Tibial nerve (tissue), 4 donors: Measurements from ENCODE around the gene ATP1A4. TPM values are rescaled to one million over a fixed set of nuclear protein-coding genes. Genes with fewer than 3 reads are reported as not detected.

Source experiments
- DNase-seq, 2 donors: peaks; one replicate each; pipeline ENCODE4 v3.0.0-alpha.2; 2019; ENCODE audit warnings: low spot score in 2 of 2
- H3K27ac ChIP-seq, 4 donors: fragments of 200-600 bp; sonication (generic) in 3 of 4; one replicate each; pipeline ENCODE4 v1.5.1; 2017 to 2019; ENCODE audit warnings: mild to moderate bottlenecking in 1 of 4
- H3K27me3 ChIP-seq, 2 donors: fragments of 200-600 bp; sonication (generic) in 1 of 2; one replicate each; pipeline versions ENCODE4 v1.5.1 to v1.6.0; 2017 to 2019
- H3K36me3 ChIP-seq, 3 donors: fragments of 200-600 bp; sonication (generic); one replicate each; pipeline ENCODE4 v1.5.1; 2018 to 2019
- H3K4me1 ChIP-seq, 4 donors: fragments of 200-600 bp; sonication (generic) in 3 of 4; one replicate each; pipeline ENCODE4 v1.5.1; 2017 to 2019
- H3K4me3 ChIP-seq, 4 donors: fragments of 200-600 bp; sonication (generic) in 3 of 4; one replicate each; pipeline ENCODE4 v1.5.1; 2017 to 2019; ENCODE audit warnings: mild to moderate bottlenecking in 1 of 4, moderate library complexity in 1 of 4
- H3K9me3 ChIP-seq, 4 donors: fragments of 200-600 bp; sonication (generic) in 3 of 4; one replicate each; pipeline ENCODE4 v1.5.1; 2017 to 2019
- EP300 ChIP-seq, 2 donors: sonication (generic); formaldehyde crosslinking; IDR thresholded peaks; one replicate each; pipeline ENCODE4 v1.6.1; 2017; ENCODE audit warnings: antibody characterized with exemption in 2 of 2, mild to moderate bottlenecking in 1 of 2
- POLR2A ChIP-seq, 2 donors: fragments of 450-650 bp; IDR thresholded peaks; one replicate each; pipeline ENCODE4 v1.6.1; 2017; ENCODE audit warnings: antibody characterized with exemption in 2 of 2, mild to moderate bottlenecking in 2 of 2, moderate library complexity in 2 of 2
- WGBS, 2 donors: methylation state at CpG; one replicate each; pipeline ENCODE4 v1.1.5; 2018; 5-methylcytosine and 5-hydroxymethylcytosine counted together
- total RNA-seq, 4 donors: library from RNA; depleted of rRNA; stranded (reverse); fragments of >200 nt; gene quantifications; one replicate each; pipeline ENCODE4 v1.1.0, GENCODE V29; 2016
- TF ChIP-seq, protein P1 (sequence below), 5 experiments: fragments of 200-600 bp in 3 of 5; fragments of 450-650 bp in 2 of 5; sonication (generic) in 3 of 5; IDR thresholded peaks; one replicate each; pipeline ENCODE4 v1.5.1; 2016 to 2019; ENCODE audit warnings: antibody characterized with exemption in 5 of 5, mild to moderate bottlenecking in 3 of 5, moderate library complexity in 2 of 5

Gene ATP1A4
- total RNA-seq, 4 donors from 2014 or later, result 0.90 to 5.0 (median 2.1) TPM

DNA sequence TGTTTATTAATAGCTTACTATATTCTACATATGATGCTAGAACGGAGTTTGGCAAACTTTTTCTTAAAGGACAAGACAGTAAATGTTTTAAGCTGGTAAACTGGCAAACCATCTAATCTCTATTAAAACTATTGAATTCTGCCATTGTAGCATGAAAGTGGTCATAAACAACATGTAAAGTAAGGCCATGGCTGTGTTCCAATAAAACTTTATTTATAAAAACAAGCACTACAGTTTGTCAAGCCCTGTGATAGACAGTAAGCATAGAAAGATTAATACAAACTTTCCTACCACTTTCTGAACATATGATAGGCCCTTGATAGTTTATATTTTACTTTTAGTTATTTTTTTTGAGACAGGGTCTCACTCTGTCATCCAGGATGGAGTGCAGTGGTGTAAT lies 76.2 kb downstream of the ATP1A4 start:
- no peaks in the 10 kb centered on the region for H3K27me3 ChIP-seq

DNA sequence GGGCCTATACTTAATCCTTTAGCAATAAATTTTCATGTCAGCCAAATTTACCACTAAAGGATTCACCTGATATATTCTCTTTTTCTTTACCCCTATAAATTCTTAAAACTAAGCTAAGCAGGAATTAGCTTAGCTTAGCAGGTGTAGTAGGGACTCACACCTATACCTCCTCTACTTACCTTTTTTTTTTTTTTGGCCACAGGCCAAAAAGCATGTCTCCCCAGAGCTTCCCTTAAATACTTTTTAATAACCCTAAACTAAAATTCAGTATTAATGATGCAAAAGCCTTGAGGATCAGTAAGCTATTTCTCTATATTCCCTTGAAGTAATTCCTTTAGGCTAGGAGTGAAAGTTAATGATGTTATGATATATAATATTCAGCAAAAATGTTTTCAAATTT lies 77.0 kb downstream of the ATP1A4 start:
- no peaks in the 10 kb centered on the region for H3K27me3 ChIP-seq
- TF ChIP-seq POLR2A (IDR thresholded peaks at IDR 0.05), result no peak
- no peak for TF ChIP-seq EP300 (IDR thresholded peaks at IDR 0.05)
- TF ChIP-seq, protein P1, sequence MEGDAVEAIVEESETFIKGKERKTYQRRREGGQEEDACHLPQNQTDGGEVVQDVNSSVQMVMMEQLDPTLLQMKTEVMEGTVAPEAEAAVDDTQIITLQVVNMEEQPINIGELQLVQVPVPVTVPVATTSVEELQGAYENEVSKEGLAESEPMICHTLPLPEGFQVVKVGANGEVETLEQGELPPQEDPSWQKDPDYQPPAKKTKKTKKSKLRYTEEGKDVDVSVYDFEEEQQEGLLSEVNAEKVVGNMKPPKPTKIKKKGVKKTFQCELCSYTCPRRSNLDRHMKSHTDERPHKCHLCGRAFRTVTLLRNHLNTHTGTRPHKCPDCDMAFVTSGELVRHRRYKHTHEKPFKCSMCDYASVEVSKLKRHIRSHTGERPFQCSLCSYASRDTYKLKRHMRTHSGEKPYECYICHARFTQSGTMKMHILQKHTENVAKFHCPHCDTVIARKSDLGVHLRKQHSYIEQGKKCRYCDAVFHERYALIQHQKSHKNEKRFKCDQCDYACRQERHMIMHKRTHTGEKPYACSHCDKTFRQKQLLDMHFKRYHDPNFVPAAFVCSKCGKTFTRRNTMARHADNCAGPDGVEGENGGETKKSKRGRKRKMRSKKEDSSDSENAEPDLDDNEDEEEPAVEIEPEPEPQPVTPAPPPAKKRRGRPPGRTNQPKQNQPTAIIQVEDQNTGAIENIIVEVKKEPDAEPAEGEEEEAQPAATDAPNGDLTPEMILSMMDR (IDR thresholded peaks at IDR 0.05), result no peak
- no peak overlapping the region for H3K27ac ChIP-seq
- H3K4me3 ChIP-seq, result no peak overlapping the region
- peaks cover 3 to 97% (median 19%) of the 10 kb centered on the region in 3 donors for H3K36me3 ChIP-seq
- no peak for DNase-seq
- H3K9me3 ChIP-seq, result no peaks in the 10 kb centered on the region
- H3K4me1 ChIP-seq, result no peaks in the 10 kb centered on the region

More for the DNA sequence above, 76.2 kb downstream of the ATP1A4 start:
- H3K36me3 ChIP-seq, result peaks cover 3 to 99% (median 28%) of the 10 kb centered on the region in 3 donors
- no peaks in the 10 kb centered on the region for H3K9me3 ChIP-seq
- TF ChIP-seq EP300 (IDR thresholded peaks at IDR 0.05) (no peak), POLR2A (IDR thresholded peaks at IDR 0.05) (no peak)
- TF ChIP-seq, protein P1 (IDR thresholded peaks at IDR 0.05), result no peak
- H3K4me3 ChIP-seq, result no peak overlapping the region
- no peak overlapping the region for H3K27ac ChIP-seq
- DNase-seq, result no peak
- 96 to 100% methylated on average over 1 of the region's 1 CpG for WGBS, 2 donors
- no peaks in the 10 kb centered on the region for H3K4me1 ChIP-seq

DNA sequence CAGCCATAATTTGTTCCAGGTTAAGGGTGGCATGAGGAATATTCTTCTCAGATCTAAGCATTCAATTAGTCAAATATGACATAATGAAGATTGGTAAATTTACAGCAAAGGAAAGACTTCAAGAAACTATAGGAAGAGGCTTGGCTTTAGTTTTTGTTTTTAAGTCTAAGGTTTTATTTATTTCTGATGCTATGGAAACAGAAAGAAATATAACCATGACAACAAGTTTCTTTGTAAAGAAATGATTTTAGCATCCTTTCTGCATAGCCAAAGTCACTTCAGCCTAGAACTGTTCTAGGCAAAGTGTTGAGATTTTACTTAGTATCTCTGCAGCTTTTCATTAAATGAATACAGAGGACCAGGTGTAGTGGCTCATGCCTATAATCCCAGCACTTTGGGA lies 81.5 kb downstream of the ATP1A4 start:
- Histone ChIP-seq H3K27ac (no peak overlapping the region), H3K9me3 (no peaks in the 10 kb centered on the region), H3K36me3 (peaks cover 2 to 92% (median 7%) of the 10 kb centered on the region in 3 donors), H3K27me3 (no peaks in the 10 kb centered on the region), H3K4me1 (no peaks in the 10 kb centered on the region), H3K4me3 (no peak overlapping the region)
- TF ChIP-seq, protein P1 (IDR thresholded peaks at IDR 0.05), result no peak
- no peak for TF ChIP-seq EP300 (IDR thresholded peaks at IDR 0.05)
- no peak for TF ChIP-seq POLR2A (IDR thresholded peaks at IDR 0.05)
- no peak for DNase-seq

Other genes with a start within 250 kb of the ATP1A4 start
- gene TAGLN2, start 226.1 kb upstream of the ATP1A4 start, total RNA-seq, result 100 to 1,000 TPM; 149 to 205 (median 168) TPM
- under 1 TPM in 2 of 4 donors, not detected in 2; 0.20 to 0.63 TPM for gene IGSF9, start 206.0 kb upstream of the ATP1A4 start, total RNA-seq
- gene SLAMF9, start 197.4 kb upstream of the ATP1A4 start, total RNA-seq, result not detected
- gene PIGM, start 119.6 kb upstream of the ATP1A4 start, total RNA-seq, result 1 to 10 TPM; 3.0 to 7.0 (median 4.3) TPM
- 10 to 100 TPM in 1 of 4 donors, 1 to 10 TPM in 3; 6.5 to 13.5 (median 8.8) TPM for gene KCNJ10, start 81.4 kb upstream of the ATP1A4 start, total RNA-seq
- under 1 TPM in 1 of 4 donors, not detected in 3; 0.60 TPM for gene KCNJ9, start 70.1 kb upstream of the ATP1A4 start, total RNA-seq
- 10 to 100 TPM; 42.6 to 73.9 (median 50.7) TPM for gene IGSF8, start 53.0 kb upstream of the ATP1A4 start, total RNA-seq
- 100 to 1,000 TPM; 173 to 211 (median 201) TPM for gene ATP1A2, start 35.8 kb upstream of the ATP1A4 start, total RNA-seq
- gene CASQ1, start 39.0 kb downstream of the ATP1A4 start, total RNA-seq, result 1 to 10 TPM in 1 of 4 donors, under 1 TPM in 1, not detected in 2; 0.98 to 1.7 TPM
- 100 to 1,000 TPM; 144 to 154 (median 147) TPM for gene PEA15, start 53.8 kb downstream of the ATP1A4 start, total RNA-seq
- 100 to 1,000 TPM; 126 to 186 (median 172) TPM for gene DCAF8, start 110.9 kb downstream of the ATP1A4 start, total RNA-seq
- 10 to 100 TPM; 66.6 to 85.9 (median 71.6) TPM for gene PEX19, start 133.5 kb downstream of the ATP1A4 start, total RNA-seq
- gene COPA, start 191.6 kb downstream of the ATP1A4 start, total RNA-seq, result 100 to 1,000 TPM in 3 of 4 donors, 10 to 100 TPM in 1; 92.2 to 127 (median 112) TPM
- 10 to 100 TPM; 60.6 to 85.5 (median 73.0) TPM for gene NCSTN, start 191.8 kb downstream of the ATP1A4 start, total RNA-seq
- gene NHLH1, start 215.5 kb downstream of the ATP1A4 start, total RNA-seq, result not detected
- gene VANGL2, start 249.0 kb downstream of the ATP1A4 start, total RNA-seq, result 1 to 10 TPM in 3 of 4 donors, under 1 TPM in 1; 0.84 to 2.0 (median 1.4) TPM